Activated naive CD4-positive, alpha-beta T cell treated with Interleukin-2 at 50 U/mL for 16 hours (primary cell): ENCODE measurements around the gene CYBA.
"Not testable (repeated sequence)": the region's sequence is repeated elsewhere in the genome, so short reads cannot be mapped to it uniquely, and the experiment has no call there.

ENCODE experiments used
- DNase-seq: peaks from one replicate; pipeline ENCODE4 v3.0.0-alpha.2; 2020

Gene CYBA

DNA sequence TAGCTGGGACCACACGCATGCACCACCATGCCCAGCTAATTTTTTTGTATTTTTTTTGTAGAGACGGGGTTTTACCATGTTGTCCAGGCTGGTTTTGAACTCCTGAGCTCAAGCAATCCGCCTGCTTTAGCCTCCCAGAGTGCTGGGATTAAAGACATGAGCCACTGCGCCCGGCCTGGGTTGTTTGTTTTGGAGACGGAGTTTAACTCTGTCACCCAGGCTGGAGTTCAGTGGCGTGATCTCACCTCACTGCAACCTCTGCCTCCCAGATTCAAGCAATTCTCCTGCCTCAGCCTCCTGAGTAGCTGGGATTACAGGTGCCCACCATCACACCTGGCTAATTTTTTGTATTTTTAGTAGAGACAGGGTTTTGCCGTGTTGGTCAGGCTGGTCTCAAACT is 41.4 kb downstream of the CYBA start:
- not testable (repeated sequence) for DNase-seq

GRCh38 chr16:88608076-88608475 is 42.8 kb downstream of the CYBA start:
- DNase-seq: no peak

- no peak for DNase-seq
Measured at GRCh38 chr16:88606148-88606757, 44.6 kb downstream of the CYBA start.

DNA sequence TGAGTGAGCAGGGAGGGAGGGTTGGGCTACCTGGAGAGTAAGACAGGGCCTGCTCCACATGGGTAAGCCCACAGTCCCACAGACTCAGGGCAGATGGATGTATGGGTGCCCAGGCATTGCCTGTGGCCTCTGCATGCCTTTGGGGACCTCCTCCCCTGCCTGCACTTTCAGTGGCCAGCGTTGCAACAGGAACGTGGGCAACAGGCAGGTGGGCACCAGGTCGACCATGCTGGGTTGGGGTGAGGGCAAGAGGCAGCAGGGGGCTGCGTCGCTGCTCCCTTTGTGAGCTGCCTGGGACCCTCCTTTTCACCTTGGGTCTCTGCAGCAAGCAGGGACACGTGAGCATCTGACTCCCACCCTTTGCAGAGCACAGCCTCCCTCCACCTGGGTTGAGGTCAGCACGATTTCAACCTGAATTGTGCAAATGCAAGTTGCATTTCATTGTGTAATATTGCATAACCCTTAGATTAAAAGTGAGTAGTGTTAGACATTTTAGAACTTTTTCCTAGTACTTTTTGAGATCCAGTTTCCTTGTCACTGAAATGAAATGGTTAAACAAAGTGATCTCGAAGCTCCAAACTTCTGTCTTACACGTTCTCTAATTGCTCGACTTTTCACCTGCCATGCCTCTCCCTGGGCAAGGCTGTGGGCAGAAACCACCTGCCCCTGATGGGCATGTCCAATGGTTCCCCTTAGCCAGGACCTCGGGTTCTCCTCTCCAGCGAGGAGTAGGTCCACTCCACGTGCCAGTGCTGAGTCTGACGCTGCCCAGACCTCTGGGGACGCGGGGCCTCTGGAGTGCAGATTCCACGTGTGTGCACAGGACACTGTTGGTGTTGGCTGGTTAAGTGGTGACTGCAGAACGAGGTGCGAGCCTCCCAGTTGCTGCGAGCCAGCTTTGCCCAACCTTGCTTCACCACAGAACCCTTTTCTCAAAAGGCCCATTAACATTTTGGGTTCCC is 45.4 kb downstream of the CYBA start:
- DNase-seq: no peak

- DNase-seq: no peak
Measured at GRCh38 chr16:88602091-88602490, 48.8 kb downstream of the CYBA start.

DNA sequence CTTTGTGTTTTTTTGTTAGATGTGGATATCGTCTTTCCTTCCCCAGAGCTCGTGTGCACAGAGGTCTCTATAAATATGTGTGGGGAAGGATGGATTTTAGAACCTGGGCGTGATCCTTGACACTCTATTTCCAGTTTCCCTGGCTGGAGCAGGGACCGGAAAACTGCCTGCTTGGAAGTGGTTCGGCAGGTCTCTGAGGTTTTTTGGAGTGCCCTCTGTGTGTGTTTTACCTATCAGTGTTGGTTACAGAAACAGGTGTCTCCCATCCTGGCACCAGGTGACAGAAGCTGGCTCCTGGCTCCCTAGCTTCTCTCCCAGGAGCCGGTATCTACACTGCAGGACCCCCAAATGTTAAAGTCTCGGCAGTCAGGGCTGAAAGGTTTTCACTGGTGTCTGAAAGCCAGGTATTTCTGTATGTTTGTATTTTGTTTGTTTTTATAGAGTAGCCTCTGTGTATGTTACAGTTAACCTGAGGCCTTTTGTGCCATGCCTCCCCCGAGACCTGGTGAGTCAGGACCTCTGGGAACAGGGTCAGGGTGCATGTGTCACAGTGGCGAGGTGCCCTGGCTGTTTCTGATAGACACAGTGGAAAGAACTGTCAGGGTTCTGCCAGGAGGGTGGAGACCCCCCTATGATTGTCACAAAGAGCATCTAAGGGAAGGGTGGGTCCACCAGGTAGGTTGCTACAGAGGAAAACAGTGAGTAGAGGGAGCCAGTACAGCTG is 49.4 kb downstream of the CYBA start:
- no peak for DNase-seq

- DNase-seq: no peak
Measured at GRCh38 chr16:88600539-88600896, 50.3 kb downstream of the CYBA start.

GRCh38 chr16:88599825-88600538 is 50.9 kb downstream of the CYBA start:
- DNase-seq: no peak

GRCh38 chr16:88599092-88599733 is 51.6 kb downstream of the CYBA start:
- no peak for DNase-seq

- no peak for DNase-seq
Measured at GRCh38 chr16:88597856-88598491, 52.9 kb downstream of the CYBA start.

DNA sequence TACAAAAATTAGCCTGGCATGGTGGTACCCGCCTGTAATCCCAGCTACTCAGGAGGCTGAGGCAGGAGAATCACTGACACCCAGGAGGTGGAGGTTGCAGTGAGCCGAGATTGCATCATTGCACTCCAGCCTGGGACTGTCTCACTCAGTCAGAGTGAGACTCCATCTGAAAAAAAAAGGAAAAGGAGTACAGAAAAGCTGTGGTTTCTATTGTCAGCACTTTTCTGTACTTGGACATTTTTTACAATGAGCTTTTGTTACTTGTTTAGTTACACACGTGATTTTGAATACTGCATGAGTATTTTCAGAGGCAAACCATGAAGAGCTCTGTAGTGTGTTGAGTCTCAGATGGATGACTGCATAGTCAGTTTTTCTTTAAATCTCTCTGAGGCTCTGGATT is 54.4 kb downstream of the CYBA start:
- no peak for DNase-seq

- no peak for DNase-seq
Measured at GRCh38 chr16:88595921-88596320, 54.9 kb downstream of the CYBA start.

- DNase-seq: no peak
Measured at GRCh38 chr16:88595101-88595500, 55.8 kb downstream of the CYBA start.

DNA sequence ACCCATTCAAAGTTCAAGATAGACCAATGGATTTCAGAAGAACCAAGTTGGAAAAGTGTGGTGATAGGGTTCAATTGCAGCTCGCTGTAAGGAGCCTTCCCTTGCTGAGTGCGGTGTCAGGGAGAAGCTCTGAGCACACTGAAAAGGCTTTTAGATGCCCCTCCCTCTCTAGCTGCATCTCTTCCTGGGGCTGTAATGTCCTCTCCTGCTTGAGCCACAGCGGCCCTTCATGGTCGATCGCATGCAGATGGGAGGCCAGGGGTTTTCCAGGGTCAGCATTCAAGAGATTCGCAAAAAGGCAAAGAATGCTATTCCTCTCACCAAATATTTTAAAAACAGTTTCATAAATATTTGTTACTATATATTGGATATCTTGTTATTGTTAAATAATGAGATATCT is 56.9 kb downstream of the CYBA start:
- no peak for DNase-seq

DNA sequence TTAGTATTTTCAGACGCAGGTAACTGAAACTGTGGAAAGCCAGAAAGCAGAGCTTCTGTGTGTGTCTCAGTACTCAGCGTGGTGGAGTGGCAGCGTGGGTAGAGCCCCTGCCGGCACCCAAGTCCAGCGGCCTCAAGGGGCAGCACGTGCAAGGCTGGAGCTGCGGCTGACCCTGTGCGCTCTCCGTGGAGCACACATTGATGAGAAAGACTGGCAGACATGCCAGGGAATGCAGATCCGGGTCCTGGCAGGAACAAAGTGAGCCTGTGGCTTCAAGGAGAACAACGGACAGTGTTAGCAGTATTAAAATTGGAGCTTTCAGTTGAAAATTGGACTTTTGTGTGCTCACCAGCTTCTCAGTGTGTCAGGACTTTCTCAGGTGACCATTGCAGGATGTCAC is 57.4 kb downstream of the CYBA start:
- no peak for DNase-seq
